B cell (primary cell): ENCODE data around the gene TRH. TPM values are rescaled to one million over a fixed set of nuclear protein-coding genes. Genes with fewer than 3 reads are reported as not detected.

Source experiments
- ATAC-seq: fragments of 200-7000 bp; cut with Tn5 transposase; one replicate; pipeline ENCODE4 v1.10.0; 2021; ENCODE audit warnings: low read depth, mild to moderate bottlenecking, moderate number of reproducible peaks, moderate library complexity
- CTCF ChIA-PET: fragments of 350-600 bp; sonication (Branson Sonifier 250); formaldehyde crosslinking; loops from one replicate; lab custom pipeline; 2021; ENCODE audit warnings: antibody characterized with exemption, inconsistent platforms; lab: Charles Lee
- POLR2A ChIA-PET: fragments of 350-600 bp; sonication (Branson Sonifier 250); formaldehyde crosslinking; loops from one replicate; lab custom pipeline; 2021; ENCODE audit warnings: antibody characterized with exemption; lab: Charles Lee
- DNase-seq: peaks from one replicate; pipeline ENCODE4 v3.0.0; 2013
- H2AFZ ChIP-seq: 2 replicates; pipeline ENCODE4 v1.6.1; 2012; ENCODE audit warnings: mild to moderate bottlenecking, low read depth, low read length; ENCODE audit not compliant: insufficient read depth, poor library complexity, severe bottlenecking
- H3K27ac ChIP-seq, 2 donors: 1 replicate in 1 of 2; 2 replicates in 1 of 2; pipeline ENCODE4 v1.5.1; 2012 to 2013; ENCODE audit warnings: low read length in 2 of 2, mild to moderate bottlenecking in 2 of 2, moderate library complexity in 1 of 2
- H3K27me3 ChIP-seq, 4 experiments: fragments of 200-600 bp in 1 of 4; sonication (generic) in 1 of 4; replicated peaks in 1 of 4; 1 replicate in 2 of 4; 2 replicates in 2 of 4; pipeline versions ENCODE4 v1.6.1 to v1.7.0; 2013 to 2016; ENCODE audit warnings: low read length in 3 of 4, mild to moderate bottlenecking in 2 of 4, mixed read lengths in 1 of 4, moderate library complexity in 1 of 4; ENCODE audit not compliant: insufficient read depth in 4 of 4, control insufficient read depth in 3 of 4; ENCODE audit errors: control extremely low read depth in 1 of 4
- H3K36me3 ChIP-seq, 2 experiments: replicated peaks in 1 of 2; 1 replicate in 1 of 2; 2 replicates in 1 of 2; pipeline versions ENCODE4 v1.6.1 to v1.7.1; 2013; ENCODE audit warnings: low read length in 1 of 2; ENCODE audit not compliant: insufficient read depth in 2 of 2, control insufficient read depth in 1 of 2; ENCODE audit errors: control extremely low read depth in 1 of 2, extremely low read depth in 1 of 2
- H3K4me1 ChIP-seq, 2 donors: fragments of 200-600 bp in 1 of 2; sonication (generic) in 1 of 2; 1 replicate in 1 of 2; 2 replicates in 1 of 2; pipeline versions ENCODE4 v1.5.1 to v1.6.1; 2013 to 2017; ENCODE audit warnings: low read length in 2 of 2; ENCODE audit not compliant: control insufficient read depth in 2 of 2, insufficient read depth in 2 of 2
- H3K4me2 ChIP-seq: replicated peaks from 2 replicates; pipeline ENCODE3; 2012; ENCODE audit warnings: mild to moderate bottlenecking, low read depth, low read length; ENCODE audit not compliant: poor library complexity, severe bottlenecking
- H3K4me3 ChIP-seq, 5 experiments: fragments of 200-600 bp in 1 of 5; sonication (generic) in 1 of 5; 1 replicate in 3 of 5; 2 replicates in 2 of 5; pipeline versions ENCODE4 v1.5.1 to v1.7.0; 2011 to 2016; ENCODE audit warnings: low read length in 4 of 5, mild to moderate bottlenecking in 4 of 5, low read depth in 2 of 5, control low read depth in 1 of 5, moderate library complexity in 1 of 5; ENCODE audit not compliant: insufficient read depth in 1 of 5; ENCODE audit errors: control extremely low read depth in 1 of 5, extremely low read depth in 1 of 5
- H3K79me2 ChIP-seq: fragments of 200-600 bp; sonication (generic); one replicate; pipeline ENCODE4 v1.6.0; 2016; ENCODE audit warnings: low read length; ENCODE audit not compliant: control insufficient read depth, insufficient read depth
- H3K9ac ChIP-seq: fragments of 200-600 bp; sonication (generic); 2 replicates; pipeline ENCODE4 v1.6.1; 2017; ENCODE audit warnings: mild to moderate bottlenecking, low read length, moderate library complexity
- H3K9me3 ChIP-seq, 3 donors: one replicate each; pipeline versions ENCODE4 v1.6.1 to v1.7.1; 2013; ENCODE audit warnings: low read length in 2 of 3; ENCODE audit not compliant: control insufficient read depth in 2 of 3, insufficient read depth in 1 of 3; ENCODE audit errors: control extremely low read depth in 1 of 3
- H4K20me1 ChIP-seq: 2 replicates; pipeline ENCODE4 v1.6.0; 2012; ENCODE audit warnings: mild to moderate bottlenecking, low read length; ENCODE audit not compliant: insufficient read depth, control insufficient read depth, poor library complexity, severe bottlenecking
- H3K27ac Mint-ChIP-seq: one replicate; pipeline ENCODE4 v1.8.0; 2021; ENCODE audit warnings: mixed read lengths
- H3K27me3 Mint-ChIP-seq: one replicate; pipeline ENCODE4 v1.8.0; 2021; ENCODE audit warnings: mixed read lengths
- H3K4me1 Mint-ChIP-seq: one replicate; pipeline ENCODE4 v1.8.0; 2021; ENCODE audit warnings: mixed read lengths
- H3K4me3 Mint-ChIP-seq: one replicate; pipeline ENCODE4 v1.8.0; 2021; ENCODE audit warnings: mixed read lengths
- H3K9me3 Mint-ChIP-seq: one replicate; pipeline ENCODE4 v1.8.0; 2022; ENCODE audit warnings: mixed read lengths; ENCODE audit not compliant: insufficient read depth
- CTCF ChIP-seq: fragments of 200-600 bp; IDR thresholded peaks from one replicate; pipeline ENCODE4 v1.8.0; 2022; ENCODE audit warnings: antibody characterized with exemption, mild to moderate bottlenecking
- EZH2 ChIP-seq: IDR thresholded peaks from 2 replicates; pipeline ENCODE4 v1.6.1; 2012; ENCODE audit warnings: borderline replicate concordance, low read depth, mild to moderate bottlenecking, moderate library complexity, low read length; ENCODE audit not compliant: insufficient read depth, poor library complexity, severe bottlenecking
- WGBS: methylation state at CpG from one replicate; pipeline ENCODE4 v1.1.5; 2013; ENCODE audit warnings: missing lambda C conversion rate; ENCODE audit not compliant: insufficient coverage; 5-methylcytosine and 5-hydroxymethylcytosine counted together
- intact Hi-C: fragments of 100-400 bp; cut with micrococcal nuclease; formaldehyde crosslinking; loops from one replicate; pipeline ENCODE4 v1.10.0; 2022
- polyA plus RNA-seq: library from polyadenylated mRNA; depleted of rRNA; stranded (reverse); fragments of >200 nt; gene quantifications from 2 replicates; pipeline ENCODE4 v1.2.3, GENCODE V29; 2012
- total RNA-seq, 2 donors: library from RNA; stranded (reverse); fragments of 120-200 nt in 1 of 2; gene quantifications; 1 replicate in 1 of 2; 2 replicates in 1 of 2; pipeline versions ENCODE4 v1.2.3 to v1.2.4, GENCODE V29; 2013 to 2022

Gene TRH
- total and polyA plus RNA-seq, 2 donors (not counting 1 experiment from before 2014, with no cell fraction given): not detected

- H3K4me1 Mint-ChIP-seq: peaks cover 10% of the 10 kb centered on the region
- H3K4me3 ChIP-seq: no peak overlapping the region
- no peak overlapping the region for H2AFZ ChIP-seq
- H3K27me3 ChIP-seq: peaks cover 0 to 45% (median 19%) of the 10 kb centered on the region in 4 experiments
- ChIA-PET CTCF (no interaction called here), POLR2A (no interaction called here)
- TF ChIP-seq CTCF (no peak), EZH2 (no peak)
- peaks cover 16% of the 10 kb centered on the region in 2 donors for H3K4me1 ChIP-seq
- no peak overlapping the region for H3K4me3 Mint-ChIP-seq
- no peaks in the 10 kb centered on the region for H3K9me3 Mint-ChIP-seq
- no peak overlapping the region for H3K27ac Mint-ChIP-seq
- no peaks in the 10 kb centered on the region for H3K79me2 ChIP-seq
- no peaks in the 10 kb centered on the region for H4K20me1 ChIP-seq
- H3K9me3 ChIP-seq: peaks cover 0 to 12% (median 0%) of the 10 kb centered on the region in 3 donors
- ATAC-seq: no peak
- 89% methylated on average over 5 of the region's 8 CpGs for WGBS
- H3K4me2 ChIP-seq: no peak overlapping the region
- peaks cover 57% of the 10 kb centered on the region for H3K27me3 Mint-ChIP-seq
- H3K36me3 ChIP-seq: no peaks in the 10 kb centered on the region
- H3K27ac ChIP-seq: no peak overlapping the region
- no peak overlapping the region for H3K9ac ChIP-seq
- DNase-seq: no peak
- intact Hi-C loops: no loop called here
These were observed 3.0 kb upstream of the TRH start for GRCh38 chr3:129971351-129972052.

GRCh38 chr3:129972301-129972700 lies 2.2 kb upstream of the TRH start:
- Histone ChIP-seq H3K4me2 (no peak overlapping the region), H3K36me3 (no peaks in the 10 kb centered on the region), H4K20me1 (no peaks in the 10 kb centered on the region), H2AFZ (no peak overlapping the region), H3K27me3 (peaks cover 0 to 51% (median 20%) of the 10 kb centered on the region in 4 experiments), H3K4me3 (no peak overlapping the region), H3K79me2 (no peaks in the 10 kb centered on the region), H3K9ac (no peak overlapping the region), H3K4me1 (peaks cover 16% of the 10 kb centered on the region in 2 donors), H3K27ac (no peak overlapping the region), H3K9me3 (peaks cover 0 to 12% (median 0%) of the 10 kb centered on the region in 3 donors)
- Mint-ChIP-seq H3K27ac (no peak overlapping the region), H3K4me1 (peaks cover 10% of the 10 kb centered on the region), H3K9me3 (no peaks in the 10 kb centered on the region), H3K27me3 (peaks cover 59% of the 10 kb centered on the region), H3K4me3 (no peak overlapping the region)
- intact Hi-C loops: no loop called here
- POLR2A ChIA-PET: no interaction called here
- no peak for TF ChIP-seq EZH2
- no peak for TF ChIP-seq CTCF
- DNase-seq: no peak
- CTCF ChIA-PET: no interaction called here
- WGBS: no CpG with 5 or more reads among the region's 2 CpGs
- no peak for ATAC-seq
